Measurements from ENCODE around the gene POLDIP2.
"Not testable (repeated sequence)": the region's sequence is repeated elsewhere in the genome, so short reads cannot be mapped to it uniquely, and the experiment has no call there.

POLDIP2 gene

DNA sequence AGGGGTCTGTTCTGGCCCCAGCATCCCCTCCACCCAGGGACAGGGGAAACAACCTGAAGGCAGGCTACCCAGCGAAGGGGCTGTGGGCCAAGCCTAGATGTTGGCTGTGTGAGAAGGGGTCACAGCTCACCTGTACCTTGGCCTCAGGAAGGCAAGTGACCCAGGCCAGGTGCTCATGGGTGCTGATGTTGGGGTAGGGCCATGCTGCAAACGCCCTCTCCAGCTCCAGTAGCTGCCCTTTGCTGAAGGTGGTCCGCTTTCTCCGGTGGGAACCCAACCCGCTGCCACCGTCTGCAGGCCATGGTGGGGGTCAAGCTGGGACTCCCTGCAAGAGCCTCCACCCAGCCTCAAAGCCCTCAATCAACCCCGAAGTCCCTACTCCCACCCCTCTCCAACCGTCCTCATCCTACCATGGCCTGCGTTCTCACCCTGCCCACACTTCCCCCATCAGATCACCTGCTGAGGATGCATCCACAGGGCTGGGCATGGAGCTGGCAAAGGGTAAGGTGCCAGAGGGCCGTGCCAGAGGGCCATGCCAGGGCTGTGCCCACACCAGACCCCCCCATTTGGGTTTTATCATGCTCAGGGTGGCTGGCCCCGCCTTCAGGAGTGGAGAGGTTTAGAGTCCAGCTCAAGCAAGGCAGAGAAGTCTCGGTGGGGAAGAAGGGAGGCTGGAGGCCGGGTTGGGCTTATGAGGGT, 7.5 kb upstream of the POLDIP2 start, which contains the start of gene SEBOX:
TSS of gene SEBOX (minus strand) at position 535 of the 699 bp plus-strand sequence. CDS start at position 487, 48 bp downstream.
- no peak for DNase-seq (ENCODE audit: low read depth)

DNA sequence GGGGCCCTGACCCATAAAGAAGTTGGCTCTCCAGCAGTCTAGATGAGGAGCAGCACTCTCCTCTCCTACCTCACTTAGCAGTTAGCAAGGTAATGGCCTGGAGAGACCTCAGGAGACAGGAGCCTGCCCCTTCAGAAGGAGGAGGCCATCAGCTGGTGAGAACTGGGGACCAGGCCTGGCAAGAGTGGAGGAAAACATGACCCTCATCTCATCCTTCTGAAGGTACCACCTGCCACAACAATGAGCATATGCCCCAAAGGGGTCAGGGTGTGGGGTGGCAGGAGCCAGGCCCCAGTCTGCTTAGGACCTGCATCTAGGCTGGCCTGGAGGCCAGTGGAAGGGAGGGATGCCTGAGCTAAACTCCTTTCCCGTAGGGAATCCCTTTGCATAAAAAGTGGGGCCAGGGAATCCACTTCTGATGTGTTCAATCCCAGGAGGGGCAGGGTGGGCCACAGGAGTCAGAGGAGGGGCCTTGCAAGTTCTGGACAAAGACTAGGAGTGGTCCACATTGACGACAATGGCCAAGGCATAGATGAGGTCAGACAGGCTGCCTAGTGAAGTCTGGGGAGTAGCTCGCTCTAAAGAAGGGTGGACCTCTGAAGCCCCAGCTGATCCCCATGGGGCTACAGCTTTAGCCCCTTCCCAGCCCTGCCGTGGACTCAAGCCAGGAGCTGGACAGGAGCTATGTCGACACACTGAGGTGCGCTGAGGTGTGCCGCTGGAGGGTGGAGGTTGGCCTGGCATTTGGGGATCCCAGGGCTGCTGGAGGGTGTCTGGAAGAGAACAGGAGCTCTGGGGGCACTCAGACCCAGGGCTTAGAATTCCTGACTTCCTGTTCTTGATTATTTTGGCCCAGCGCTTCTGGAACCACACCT, 6.7 kb upstream of the POLDIP2 start:
- DNase-seq (ENCODE audit: low read depth), result no peak

DNA sequence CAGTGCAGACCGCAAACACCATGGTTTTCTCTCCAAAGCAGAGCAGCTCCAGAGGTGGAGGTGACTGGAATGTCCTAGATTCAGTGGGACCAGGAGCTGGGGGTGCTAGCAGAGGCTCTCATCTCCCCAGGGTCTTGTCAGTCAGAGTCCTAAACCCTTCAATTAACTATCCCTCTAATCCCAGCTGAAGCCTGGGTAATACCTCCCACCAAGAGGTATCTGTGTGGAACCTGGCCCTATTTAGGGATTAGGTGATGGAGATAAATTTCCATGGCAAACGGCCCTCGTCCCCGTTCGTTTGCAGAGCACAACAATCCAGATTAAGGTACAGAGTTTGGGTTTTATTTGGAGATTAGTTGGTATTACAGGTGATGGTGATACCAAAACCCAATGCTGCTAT, 5.9 kb upstream of the POLDIP2 start:
- DNase-seq (ENCODE audit: low read depth), result no peak

DNA sequence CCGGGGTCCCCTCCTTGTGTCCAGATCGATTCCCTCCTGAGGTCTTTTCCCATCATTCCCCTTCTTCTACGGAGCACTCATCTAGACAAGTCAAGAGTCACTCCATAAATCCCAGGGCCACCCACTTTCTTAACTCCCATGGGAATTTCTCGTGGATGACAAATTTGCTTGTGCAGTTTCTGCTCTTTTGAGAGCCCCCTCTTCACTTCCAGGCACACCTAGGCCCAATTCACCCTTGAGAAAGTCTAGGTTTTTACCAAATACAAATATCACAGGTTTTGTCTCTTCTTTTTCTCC, 522 bp upstream of the POLDIP2 start:
- no peak for DNase-seq (ENCODE audit: low read depth)

DNA sequence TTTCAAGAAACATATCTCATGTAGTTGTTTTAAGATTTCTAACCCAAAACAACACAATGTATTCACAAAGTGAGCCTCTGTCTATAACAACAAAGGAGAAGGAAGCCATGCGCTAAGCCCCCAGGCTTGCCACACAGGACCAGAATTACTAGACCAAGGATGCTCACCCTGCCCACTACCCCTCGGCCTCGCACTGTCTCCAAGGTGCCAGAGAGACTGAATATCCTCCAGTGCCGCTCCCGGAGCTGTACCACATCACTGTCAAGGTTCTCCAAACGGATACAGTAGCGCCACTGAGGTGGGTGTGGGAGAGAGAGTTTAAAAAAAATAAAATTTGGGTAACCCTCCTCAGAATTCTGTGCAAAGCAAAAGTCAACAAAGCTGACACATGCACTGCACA, 7.1 kb downstream of the POLDIP2 start:
- no peak for DNase-seq (ENCODE audit: low read depth)

DNA sequence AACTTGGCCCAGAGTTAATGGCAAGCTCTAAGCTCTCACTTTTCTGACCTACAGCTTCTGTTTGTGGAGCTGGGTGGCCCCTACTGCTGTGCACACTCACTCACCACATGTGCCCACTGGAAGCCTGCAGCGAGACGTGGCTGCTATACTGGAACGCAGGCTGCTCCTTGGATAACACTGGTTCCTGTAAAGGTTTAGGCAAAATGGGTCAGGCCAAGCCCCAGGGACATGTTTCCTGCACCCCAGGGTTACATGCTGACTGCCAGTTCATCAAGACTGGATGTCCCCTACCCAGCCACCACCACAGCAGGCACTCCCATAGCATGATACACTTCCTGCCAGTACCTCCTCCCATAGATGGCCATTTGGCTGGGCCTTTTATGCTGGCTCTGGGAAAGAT, 8.3 kb downstream of the POLDIP2 start:
- DNase-seq (ENCODE audit: low read depth), result no peak

DNA sequence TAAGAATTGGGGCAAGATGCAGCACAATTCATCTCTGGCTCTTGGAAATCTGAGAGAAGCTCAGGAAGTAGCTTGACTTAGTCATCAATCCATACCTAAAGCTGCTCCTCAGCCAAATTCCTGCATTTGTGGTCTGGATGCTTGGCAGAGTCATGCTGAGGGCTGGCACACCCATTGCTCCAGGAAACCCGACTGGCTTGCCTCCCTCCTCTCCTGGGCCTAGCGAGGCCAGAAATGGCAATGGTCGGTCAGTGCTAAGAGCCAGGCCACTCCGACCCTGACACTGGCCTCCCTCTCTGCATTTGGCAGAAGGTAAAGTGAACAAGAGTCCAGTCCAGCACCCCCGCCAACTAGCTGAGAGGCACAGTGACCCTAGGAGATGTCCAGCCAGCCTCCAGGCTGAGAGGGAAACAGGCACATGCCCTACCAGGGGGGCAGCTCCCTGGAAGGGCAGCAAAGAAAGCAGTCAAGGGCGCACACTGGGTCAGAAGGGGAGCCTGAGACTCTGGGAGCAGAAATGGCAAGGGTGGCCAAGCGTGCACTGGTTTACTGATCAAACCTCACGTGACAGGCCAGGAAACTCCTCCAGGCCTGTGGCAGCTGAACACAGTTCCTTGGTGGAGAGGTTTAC, 10.0 kb downstream of the POLDIP2 start:
- DNase-seq (ENCODE audit: low read depth), result peak; percentile 81

DNA sequence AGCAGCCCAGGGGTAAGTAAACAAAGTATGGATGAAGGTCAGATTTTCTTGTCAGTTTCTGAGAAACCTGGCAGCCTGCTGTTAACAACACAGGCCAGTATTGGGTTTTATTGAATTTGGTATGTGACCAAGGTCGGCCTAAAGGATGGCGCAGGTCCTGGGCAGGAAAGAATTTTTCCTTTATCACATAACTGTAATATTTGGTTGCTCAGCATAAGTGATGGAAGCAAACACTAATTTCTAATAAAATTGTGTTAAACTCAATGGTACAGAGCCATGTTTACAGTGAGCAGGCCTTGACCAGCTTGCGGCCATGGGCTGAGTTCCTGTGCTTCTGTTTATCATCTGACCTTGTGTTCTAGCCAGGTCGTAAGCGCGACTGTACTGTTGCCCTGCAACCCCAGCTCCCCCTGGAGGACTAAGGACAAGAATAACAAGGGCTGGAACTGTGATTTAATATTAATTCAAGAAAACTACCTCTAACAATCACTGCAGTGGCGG, 10.5 kb downstream of the POLDIP2 start:
- no peak for DNase-seq (ENCODE audit: low read depth)

DNA sequence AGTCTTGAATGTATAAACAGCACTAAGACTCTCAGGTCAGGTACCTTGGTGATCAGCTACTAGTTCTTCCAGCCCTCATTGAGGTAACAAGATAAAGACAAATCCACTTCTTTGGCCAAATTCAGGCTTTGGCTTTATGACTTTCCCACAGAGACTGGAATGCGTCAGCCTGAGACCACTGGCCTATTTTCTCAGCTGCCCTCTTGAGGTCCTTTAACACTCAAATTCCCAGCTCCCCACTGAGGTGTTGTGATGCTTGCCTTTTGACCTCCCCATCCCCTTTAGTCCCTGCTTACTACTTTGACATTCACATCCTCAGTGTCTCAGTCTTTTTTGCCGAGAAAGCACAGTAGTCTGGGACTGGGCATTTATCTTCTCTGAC, 11.1 kb downstream of the POLDIP2 start:
- DNase-seq (ENCODE audit: low read depth), result no peak

DNA sequence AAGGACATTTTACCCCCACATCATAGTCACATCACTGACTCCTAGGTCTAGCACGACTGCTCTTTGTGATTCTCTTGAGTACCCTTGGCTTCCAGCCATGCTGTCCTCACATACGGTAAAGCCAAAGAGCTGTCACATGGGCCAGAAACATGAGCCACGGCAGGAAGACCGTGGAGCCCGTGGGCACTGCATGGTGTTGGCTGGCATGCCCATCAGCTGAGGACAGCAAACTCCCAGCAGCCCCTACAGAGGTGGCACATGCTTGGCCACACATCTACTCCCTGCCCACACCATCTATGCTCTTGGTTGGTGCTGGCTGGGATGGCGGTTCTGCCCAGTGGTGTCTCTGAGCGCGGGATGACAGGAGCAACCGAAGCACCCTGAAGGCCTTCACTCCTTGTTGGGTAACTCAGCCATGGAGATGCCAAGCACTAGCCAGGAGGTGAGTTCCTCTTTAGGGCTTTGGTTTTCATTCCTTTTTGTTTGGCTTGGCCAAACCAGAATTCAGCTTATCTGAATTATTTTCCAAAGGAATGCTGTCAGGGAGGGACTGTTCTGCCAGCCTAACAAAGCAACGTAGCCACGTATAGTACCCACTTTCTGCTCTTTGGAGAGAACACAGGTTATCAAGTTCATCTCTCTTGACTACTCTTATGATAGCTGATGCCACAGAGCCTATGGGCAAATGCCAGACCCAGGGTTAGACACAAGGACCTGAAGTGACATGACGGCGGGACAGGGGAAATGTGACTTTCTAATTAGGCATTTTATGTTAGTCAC, 11.7 kb downstream of the POLDIP2 start:
- DNase-seq (ENCODE audit: low read depth), result no peak

DNA sequence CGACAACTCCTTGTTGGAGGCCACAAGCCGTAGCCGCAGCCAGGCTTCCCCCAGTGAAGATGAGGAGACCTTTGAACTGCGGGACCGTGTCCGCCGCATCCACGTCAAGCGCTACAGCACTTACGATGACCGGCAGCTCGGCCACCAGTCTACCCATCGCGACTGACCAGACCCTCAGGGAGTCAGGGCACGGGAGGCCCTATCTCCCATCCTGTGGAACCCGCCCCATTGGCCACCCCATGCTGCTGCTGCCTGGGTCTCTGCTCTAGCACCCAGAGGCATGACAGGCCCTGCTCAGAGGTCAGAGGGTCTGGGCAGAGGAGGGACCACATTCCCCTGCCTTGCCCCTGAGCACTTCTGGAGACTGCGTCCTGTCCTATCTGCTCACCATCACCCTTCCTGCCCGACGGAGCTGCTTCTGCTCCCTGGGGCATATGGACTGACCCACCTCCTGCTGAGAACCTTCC, 12.9 kb downstream of the POLDIP2 start:
- no peak for DNase-seq (ENCODE audit: low read depth)

DNA sequence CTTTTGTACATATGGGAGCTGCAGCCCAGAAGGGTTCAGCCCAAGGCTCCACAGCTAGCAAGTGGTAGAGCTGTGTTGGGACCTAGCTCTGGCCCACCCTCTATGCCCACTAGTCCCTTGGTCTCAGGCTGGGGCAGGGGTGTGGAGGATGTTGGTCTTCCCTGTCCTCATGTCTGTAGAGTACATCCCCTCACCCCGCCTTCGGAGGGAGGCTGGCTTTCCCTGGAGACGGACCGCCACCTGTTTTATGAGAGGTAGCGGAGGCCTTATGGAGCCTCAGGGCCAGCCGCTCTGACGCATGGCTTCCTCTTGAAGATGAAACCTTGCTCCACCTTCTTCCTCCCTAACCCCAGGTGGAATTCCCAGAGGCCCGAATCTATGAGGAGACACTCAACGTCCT, 13.3 kb downstream of the POLDIP2 start:
- no peak for DNase-seq (ENCODE audit: low read depth)

DNA sequence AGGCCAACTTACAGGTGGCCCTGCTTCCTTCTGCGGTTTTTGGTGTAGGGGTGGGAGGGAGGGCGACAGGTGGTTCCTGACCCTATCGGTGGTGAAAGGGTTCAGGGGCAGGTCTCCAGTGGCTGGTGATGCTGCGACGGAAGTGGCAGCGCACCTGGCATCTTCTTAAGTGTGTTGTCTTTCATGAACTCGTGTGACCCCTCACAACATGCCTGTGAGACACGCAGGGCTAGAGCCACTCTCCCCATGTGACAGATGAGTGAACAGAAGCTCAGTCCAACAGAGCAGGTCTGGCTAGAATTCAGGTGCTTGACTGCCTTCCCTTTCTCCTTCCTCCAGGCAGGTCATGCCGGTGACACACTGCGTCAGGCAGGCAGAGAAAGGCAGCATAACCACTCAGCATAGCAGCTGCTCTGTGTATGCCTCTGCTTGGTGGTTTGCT, 13.8 kb downstream of the POLDIP2 start:
- no peak for DNase-seq (ENCODE audit: low read depth)

DNA sequence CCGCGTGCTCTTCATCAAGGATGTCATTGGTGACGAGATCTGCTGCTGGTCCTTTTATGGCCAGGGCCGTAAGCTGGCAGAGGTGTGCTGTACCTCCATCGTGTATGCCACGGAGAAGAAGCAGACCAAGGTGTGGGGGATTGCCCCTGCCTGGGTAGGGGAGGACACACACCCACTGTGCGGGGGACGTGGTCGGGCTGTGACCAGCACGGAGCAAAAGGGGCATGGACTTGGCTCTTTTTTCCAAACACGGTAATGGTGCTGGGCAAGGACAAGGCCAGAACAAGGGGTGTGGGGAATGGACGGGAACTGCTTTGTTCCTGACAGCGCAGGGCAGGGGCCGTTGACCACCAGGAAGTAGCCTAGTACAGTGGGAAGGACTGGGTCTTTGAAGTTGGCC, 15.0 kb downstream of the POLDIP2 start:
- DNase-seq (ENCODE audit: low read depth), result no peak

DNA sequence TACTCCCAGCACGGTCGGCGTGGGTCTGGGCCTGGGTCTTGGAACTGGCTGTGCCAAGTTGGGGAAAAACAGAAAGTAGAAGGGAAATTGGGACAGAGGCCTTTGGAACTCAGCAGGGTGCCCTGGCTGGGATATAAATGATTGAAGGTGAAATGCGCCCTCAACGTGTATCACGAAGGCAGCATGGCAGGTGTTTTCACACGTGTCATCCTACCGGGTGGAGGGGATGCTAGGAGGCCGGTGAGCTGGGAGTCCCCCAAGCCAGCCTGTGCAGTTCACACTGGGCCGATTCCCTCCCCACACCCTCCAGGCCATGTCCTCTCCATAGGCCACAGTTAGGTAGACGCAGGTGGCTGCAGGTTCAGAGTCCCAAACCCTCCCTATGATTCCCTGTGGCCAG, 15.8 kb downstream of the POLDIP2 start:
- no peak for DNase-seq (ENCODE audit: low read depth)

DNA sequence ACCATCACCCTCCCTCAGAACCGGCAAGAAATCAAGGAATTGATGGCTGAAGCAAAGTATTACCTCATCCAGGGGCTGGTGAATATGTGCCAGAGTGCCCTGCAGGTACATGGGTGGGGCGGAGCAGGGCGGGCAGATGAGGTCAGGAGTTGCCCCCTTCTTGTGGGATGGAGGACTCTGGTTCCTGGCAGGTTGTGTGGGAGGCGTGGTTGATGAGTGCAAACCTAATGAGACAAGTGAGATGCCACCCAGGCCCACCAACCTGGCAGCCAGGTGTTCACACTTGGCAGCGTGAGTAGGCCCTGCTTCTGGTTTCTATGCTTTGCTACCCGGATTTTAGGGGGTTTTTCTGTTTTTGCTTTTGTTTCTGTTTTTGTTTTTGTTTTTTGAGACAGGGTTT, 17.0 kb downstream of the POLDIP2 start:
- DNase-seq (ENCODE audit: low read depth), result no peak

DNA sequence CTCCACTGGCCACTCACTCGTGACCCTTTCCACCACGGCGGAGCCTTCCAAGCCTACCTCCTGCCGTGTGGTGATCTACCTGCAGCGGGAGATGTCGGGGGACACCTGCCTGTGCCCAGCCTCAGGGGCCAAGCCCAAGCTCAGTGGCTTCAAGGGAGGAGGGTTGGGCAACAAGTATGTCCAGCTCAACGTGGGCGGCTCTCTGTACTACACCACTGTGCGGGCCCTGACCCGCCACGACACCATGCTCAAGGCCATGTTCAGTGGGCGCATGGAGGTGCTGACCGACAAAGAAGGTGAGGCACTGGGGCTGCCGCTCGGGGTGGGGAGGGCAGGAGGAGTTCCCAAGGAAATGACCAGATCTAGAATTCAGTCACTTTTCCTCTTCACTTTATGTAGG, 17.9 kb downstream of the POLDIP2 start:
- DNase-seq (ENCODE audit: low read depth), result no peak

DNA sequence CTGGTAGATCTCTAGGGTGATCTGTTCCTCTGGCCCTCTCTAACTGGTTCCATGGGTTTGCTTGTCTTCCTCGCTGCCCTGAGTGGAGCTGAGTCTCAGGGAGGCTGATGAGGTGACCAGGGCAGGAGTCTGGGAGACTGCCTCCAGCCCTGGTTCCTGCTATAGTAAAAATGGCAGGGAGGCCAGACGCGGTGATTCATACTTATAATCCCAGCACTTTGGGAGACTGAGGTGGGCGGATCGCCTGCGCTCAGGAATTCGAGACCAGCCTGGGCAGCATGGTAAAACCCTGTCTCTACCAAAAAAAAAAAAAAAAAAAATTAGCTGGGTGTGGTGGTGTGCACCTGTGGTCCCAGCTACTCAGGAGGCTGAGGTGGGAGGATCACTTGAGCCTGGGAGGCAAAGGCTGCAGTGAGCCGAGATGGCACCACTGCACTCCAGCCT, 18.5 kb downstream of the POLDIP2 start:
- DNase-seq (ENCODE audit: low read depth), result not testable (repeated sequence)

DNA sequence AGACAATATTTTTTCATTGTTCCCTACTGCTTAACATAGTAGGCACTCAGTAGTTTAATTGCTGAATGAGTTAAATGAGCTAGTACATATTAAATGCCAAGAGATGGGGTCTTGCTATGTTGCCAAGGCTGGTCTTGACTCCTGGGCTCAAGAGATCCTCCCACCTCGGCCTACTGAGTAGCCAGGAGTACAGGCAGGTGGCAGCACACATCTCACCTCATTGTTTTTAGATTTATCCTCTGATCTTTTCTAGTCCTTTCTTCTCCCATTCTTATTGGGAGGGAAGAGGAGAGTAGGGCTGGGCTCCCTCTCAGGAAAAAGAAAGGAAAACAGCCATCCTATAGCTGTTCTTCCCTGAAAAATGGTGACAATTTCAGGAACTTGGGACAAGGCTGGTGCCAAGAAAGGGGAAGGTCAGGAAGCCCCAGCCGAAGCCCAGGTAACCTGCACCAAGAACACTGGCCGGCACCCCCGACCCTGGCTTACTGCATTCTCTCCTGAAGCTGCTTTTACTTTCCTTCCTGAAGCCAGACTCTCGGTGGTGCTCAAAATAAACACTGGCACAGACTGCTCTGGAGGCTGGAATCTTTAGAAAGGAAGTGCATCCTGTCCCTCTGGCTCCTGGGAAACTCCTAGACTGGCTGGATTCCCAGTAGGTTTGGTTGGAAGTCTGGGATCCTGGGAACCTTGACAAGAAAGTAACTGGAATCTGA, 19.1 kb downstream of the POLDIP2 start:
- DNase-seq (ENCODE audit: low read depth), result no peak

DNA sequence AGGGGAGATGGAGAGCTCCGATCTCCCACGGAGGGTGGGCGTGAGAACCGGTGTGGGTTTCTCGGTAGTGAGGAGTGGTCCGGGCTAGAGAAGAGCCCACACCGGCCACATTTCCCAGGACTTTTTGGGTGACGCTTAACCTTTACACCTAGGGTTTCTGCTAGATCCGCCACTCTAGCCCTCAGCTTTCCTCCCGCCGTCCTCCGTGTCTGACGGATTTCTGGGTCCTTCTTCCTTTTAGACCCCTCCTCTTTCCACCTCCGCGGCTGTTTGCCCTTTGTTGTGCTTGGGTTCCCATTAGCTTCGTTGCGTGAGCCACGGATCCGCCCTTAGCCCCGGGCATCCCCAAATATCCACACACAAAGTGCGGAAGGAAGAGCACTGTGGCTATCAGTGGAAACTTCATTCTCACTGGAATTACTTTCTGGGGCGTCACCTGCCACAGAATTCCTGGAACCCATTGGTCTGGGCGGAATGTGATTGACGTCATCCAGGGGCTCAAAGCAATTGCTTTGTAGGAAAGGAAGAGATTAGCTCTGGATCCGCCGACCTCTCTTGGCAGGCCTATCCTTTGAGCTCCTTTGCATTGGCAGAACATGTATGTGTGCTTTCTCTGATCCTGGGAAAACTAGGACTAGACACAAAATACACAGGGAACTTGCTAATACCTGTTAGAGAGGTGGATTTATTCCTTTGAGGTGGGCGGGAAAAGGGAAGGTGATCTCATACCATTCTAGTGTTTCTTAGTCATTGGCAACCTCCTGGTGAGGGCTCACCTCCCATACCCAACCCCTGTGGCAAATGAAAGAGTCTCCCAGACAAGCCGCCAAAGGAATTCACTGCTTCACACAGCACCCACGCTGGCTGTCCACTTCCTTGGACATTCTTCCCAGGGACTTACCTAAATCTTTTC, 21.1 kb downstream of the POLDIP2 start:
- peak; percentile 63 for DNase-seq (ENCODE audit: low read depth)
